PC-3 (cell line): Measurements from ENCODE around the gene NKAPD1.

Source experiments
- EZH2 ChIP-seq: fragments of 300-600 bp; sonication (generic); IDR thresholded peaks from one replicate; pipeline ENCODE4 v1.6.1; 2017; ENCODE audit warnings: antibody characterized with exemption, mild to moderate bottlenecking, low read length; ENCODE audit not compliant: unreplicated experiment
- EZH2phosphoT487 ChIP-seq: fragments of 300-600 bp; sonication (generic); IDR thresholded peaks from 2 replicates; pipeline ENCODE4 v1.6.1; 2018; ENCODE audit warnings: mild to moderate bottlenecking, antibody characterized with exemption, low read length, borderline replicate concordance
- TF ChIP-seq, protein P1 (sequence below): fragments of 300-600 bp; sonication (generic); conservative IDR thresholded peaks from 2 replicates; pipeline ENCODE4 v1.5.1; 2017; ENCODE audit warnings: antibody characterized with exemption, low read depth, mild to moderate bottlenecking, low read length

DNA sequence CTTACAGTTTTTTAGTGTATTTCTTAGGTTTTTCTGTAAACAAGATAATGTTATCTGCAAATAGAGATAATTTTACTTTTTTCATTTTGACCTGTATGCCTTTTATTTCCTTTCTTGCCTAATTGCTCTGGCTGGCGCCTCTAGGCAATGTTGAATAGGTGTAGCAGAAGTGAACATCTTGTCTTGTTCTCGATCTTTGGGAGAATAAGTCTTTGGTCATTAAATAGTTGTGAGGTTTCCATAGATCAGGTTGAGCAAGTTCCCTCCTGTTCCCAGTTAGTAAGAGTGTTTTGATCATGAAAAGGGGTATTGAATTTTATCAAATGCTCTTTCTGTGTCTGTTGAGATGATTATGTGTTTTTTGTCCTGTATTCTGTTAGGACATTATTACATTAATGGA, 24.3 kb upstream of the NKAPD1 start:
- TF ChIP-seq, protein P1, sequence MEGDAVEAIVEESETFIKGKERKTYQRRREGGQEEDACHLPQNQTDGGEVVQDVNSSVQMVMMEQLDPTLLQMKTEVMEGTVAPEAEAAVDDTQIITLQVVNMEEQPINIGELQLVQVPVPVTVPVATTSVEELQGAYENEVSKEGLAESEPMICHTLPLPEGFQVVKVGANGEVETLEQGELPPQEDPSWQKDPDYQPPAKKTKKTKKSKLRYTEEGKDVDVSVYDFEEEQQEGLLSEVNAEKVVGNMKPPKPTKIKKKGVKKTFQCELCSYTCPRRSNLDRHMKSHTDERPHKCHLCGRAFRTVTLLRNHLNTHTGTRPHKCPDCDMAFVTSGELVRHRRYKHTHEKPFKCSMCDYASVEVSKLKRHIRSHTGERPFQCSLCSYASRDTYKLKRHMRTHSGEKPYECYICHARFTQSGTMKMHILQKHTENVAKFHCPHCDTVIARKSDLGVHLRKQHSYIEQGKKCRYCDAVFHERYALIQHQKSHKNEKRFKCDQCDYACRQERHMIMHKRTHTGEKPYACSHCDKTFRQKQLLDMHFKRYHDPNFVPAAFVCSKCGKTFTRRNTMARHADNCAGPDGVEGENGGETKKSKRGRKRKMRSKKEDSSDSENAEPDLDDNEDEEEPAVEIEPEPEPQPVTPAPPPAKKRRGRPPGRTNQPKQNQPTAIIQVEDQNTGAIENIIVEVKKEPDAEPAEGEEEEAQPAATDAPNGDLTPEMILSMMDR = no peak
- TF ChIP-seq EZH2 (no peak), EZH2phosphoT487 (no peak)
